Activated CD4-positive, alpha-beta T cell treated with anti-CD3 and anti-CD28 coated beads, Interleukin-2, amount 50 U/mL, for 1 hour (primary cell): ENCODE results near the gene GNG12.
A peak's percentile ranks its signal among the peaks of the same experiment; 100 is the strongest.
"Not testable (repeated sequence)": the region's sequence is repeated elsewhere in the genome, so short reads cannot be mapped to it uniquely, and the experiment has no call there.

Experiments
- DNase-seq: peaks from one replicate; pipeline ENCODE4 v3.0.0-alpha.2; 2020

Gene GNG12

DNA sequence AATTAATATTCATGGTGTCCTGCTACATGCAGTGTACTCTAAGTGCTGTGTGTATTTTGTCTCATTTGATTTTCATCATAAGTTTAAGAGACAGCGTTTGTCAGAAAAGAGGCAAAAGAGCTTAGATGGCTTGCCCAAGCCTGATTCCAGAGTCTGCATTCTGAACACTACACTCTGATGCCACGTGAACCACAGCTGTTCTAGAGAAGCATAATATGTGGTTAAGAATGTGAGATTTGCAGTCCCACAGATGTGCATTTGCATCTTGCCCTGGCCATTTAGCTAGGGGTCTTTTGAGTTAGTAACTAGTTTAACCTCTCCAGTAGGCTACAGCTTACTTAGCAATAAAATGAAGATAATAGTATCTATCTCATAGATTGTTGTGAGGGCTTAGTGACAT lies 157.5 kb downstream of the GNG12 start:
- DNase-seq: no peak

DNA sequence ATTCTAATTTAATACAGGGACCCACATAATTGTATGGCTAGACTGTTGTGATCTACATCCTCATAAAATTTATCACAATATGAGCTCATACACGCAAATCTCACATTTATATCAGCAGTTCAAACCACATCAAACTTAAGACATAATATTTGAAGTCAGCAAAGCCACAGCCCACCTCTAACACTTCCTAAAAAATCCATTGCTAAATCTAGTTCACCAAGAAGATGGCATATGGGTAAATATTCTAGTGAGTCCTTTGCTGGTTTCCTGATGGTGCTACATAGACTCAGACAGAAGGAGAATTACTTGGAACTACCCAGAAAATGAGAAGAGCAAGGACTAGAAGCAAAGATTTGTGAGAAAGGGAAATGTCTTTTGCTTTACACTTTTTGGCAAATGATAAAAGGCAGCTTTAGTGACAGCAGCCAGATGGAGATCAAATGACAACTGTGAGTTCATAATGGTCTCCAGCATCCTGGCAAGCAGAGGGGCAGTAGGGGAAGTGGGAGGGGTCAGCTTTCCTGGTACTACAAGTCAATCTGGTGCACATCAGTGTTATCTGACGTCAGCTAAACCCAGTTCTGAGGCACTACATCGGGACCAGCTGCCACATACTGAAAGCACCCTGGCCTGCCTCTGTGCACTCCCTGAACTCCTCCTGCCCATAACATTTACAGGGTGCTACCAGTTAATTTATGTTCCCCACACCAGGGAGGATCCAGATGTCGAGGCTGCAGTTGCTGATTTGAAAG lies 158.8 kb downstream of the GNG12 start:
- peak; percentile 20 for DNase-seq

DNA sequence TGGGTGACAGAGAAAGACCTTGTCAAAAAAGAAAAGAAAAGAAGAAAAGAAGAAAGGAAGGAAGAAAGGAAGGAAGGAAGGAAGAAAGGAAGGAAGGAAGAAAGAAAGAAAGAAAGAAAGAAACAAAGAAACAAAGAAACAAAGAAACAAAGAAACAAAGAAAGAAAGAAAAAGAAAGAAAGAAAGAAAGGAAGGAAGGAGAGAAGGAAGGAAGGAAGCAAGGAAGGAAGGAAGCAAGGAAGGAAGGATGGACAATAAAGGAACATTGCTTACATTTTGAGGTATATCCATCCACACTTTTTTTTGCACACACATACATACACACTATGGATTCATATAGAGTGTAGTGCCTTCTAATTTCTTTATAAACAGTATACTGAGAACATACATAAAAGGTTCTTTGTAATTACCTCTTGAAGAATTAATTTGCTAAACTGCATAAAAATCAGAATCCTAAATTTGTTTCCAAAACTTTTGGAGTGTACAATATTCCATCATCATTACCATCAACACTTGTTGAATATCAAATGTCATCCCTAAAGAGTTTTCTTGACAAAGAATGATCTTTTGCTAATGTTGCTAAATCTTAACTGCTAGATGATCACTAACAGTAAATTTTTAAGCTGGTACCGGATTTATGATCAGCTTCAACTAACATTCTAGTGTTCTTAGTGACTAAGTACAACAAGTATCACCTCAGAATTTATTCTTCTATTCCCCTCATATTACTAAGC lies 159.6 kb downstream of the GNG12 start:
- DNase-seq: no peak

DNA sequence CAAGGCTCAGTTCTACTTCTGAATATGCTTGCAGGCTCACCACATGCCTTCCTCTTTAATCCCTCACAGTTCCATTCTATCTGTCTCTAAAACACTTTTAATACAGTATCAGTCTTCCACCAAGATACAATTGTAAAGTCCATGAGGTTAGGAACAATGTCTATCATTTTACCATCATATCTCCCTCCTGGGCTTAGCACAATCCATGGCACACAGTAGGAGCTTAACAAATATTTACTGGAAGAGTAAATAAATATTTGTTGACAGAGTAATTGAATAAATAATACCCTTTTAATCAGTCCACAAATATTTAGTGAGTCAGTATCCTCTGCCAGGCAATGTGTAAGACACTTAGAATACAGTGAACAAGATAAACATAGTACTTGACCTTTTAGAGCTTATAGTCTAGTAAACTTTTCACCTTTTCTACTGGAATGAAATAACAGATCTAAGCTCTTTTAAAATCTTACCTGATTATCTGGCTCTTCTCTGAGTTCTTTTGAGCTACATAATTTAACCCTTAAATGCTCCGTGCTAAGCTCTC lies 160.9 kb downstream of the GNG12 start:
- DNase-seq: no peak

GRCh38 chr1:67668660-67669059 lies 164.6 kb downstream of the GNG12 start:
- no peak for DNase-seq

DNA sequence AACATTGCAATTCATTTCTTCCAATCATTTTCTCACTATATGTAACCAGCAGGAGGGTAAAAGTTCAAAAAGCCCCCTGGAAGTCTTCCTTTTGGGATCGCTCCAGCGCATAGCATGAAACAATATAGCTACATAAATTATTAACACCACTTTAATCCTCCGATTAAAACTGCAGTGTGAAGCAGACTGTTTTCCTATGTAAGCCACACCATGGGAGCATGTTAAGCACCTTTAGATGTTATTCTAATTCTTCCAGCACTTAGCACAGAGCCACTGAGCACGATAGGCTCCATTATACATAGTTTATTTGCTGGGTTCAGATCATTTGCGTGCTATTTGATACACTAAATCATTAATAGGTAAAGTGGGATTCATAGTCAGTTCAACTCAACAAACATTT lies 166.6 kb downstream of the GNG12 start:
- DNase-seq: no peak

- DNase-seq: not testable (repeated sequence)
Measured at GRCh38 chr1:67665307-67665706, 168.0 kb downstream of the GNG12 start.

GRCh38 chr1:67664048-67664447 lies 169.2 kb downstream of the GNG12 start:
- no peak for DNase-seq

DNA sequence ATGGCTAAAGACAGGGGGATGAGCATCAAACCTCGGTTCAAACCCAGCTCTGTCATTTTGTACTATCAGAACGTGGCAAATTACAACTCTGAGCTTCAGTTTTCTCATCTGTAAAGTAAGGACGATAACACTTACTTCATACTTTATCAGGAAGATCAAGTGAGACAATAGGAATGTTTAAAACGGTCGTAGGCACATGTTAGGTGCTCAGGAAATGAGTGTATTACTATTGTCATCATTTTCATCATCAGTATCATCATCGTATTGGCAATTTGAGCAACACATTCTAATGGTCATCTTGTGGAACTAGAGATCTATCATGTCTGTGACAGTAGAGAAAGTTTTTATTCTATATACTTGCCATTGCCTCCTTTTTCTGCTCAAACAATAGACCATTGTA lies 170.4 kb downstream of the GNG12 start:
- DNase-seq: no peak

GRCh38 chr1:67659229-67659628 lies 174.0 kb downstream of the GNG12 start:
- DNase-seq: no peak

GRCh38 chr1:67657152-67657551 lies 176.1 kb downstream of the GNG12 start:
- DNase-seq: not testable (repeated sequence)

DNA sequence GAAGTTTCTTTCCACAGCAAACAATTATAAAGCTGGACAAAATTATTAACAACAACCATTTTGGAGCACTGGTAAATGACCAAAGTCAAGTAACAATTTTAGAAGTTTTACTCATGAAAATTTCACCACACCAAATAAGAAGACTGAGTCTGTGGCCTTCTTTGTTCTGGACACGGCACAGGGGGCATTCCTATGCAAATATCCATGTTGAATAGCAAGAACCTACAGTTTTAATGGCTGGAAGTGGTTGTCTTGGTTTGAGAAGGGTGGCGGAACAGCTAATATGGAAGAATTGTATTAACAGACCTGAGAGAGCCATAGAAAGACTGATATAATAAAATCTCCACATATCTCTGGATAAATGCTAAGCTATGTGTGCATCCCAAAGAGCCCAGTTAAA lies 177.7 kb downstream of the GNG12 start:
- DNase-seq: no peak

- no peak for DNase-seq
Measured at GRCh38 chr1:67653304-67653703, 180.0 kb downstream of the GNG12 start.

- DNase-seq: no peak
Measured at GRCh38 chr1:67652800-67653199, 180.5 kb downstream of the GNG12 start.
